Bronchial epithelial cell (primary cell): ENCODE data around the gene NR2C1. TPM values are rescaled to one million over a fixed set of nuclear protein-coding genes. Genes with fewer than 3 reads are reported as not detected.

Source experiments
- DNase-seq: peaks from one replicate; pipeline ENCODE4 v3.0.0-alpha.2; 2010; ENCODE audit warnings: low read depth
- FAIRE-seq: peaks from 2 replicates; lab custom pipeline; 2011; peaks lifted over from hg19 to GRCh38; lab: Jason Lieb, UNC
- H3K27me3 ChIP-seq: 2 replicates; pipeline ENCODE4 v1.5.1; 2011; ENCODE audit warnings: low read length; ENCODE audit not compliant: control insufficient read depth, insufficient read depth
- H3K36me3 ChIP-seq: 2 replicates; pipeline ENCODE4 v1.5.1; 2011; ENCODE audit warnings: low read length; ENCODE audit not compliant: control insufficient read depth, insufficient read depth
- H3K4me3 ChIP-seq: 2 replicates; pipeline ENCODE4 v1.5.1; 2011; ENCODE audit warnings: mild to moderate bottlenecking, low read depth, low read length, control low read depth
- total RNA-seq: library from RNA; depleted of rRNA; stranded (reverse); fragments of >200 nt; gene quantifications from 2 replicates; pipeline ENCODE4 v1.2.1, GENCODE V29; 2014
- TF ChIP-seq, protein P1 (sequence below): IDR thresholded peaks from 2 replicates; pipeline ENCODE4 v1.5.1; 2011; ENCODE audit warnings: mild to moderate bottlenecking, moderate library complexity, low read length, control low read depth, inconsistent platforms; ENCODE audit not compliant: insufficient read depth, severe bottlenecking

NR2C1 gene
- total RNA-seq, 1 donor from 2014 or later: 14.5 TPM

DNA sequence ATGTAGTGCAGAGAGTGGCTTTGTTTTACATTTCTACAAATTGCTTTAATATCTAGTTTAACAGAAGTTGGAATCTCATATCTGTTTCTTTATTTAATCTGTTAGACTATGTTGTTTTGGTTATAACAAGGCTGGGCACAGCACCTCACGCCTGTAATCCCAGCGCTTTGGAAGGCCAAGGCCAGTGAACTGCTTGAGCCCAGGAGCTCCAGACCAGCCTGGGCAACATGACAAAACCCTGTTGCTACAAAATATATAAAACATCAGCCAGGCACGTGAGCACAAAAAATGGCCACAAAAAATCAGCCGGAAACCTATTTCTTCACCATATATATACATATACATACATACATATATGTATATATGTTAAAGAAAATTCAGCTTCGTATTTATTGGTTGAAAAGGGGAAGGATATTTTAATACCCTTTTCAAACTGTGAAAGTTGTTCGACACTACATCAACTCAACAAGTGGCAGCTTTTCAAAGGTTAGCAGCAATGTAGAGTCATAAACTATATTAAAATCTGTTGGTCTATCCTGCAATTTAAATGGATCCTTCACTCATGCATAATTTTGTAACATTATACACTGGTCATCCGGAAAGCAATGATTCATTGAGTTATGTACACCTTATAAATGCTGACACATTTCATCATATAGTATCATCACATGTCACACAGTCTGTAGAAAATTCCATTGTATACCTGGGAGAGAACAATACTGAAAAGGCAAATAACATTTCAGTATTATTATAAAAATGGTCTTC lies 7.1 kb downstream of the NR2C1 start:
- DNase-seq (peak; percentile 75), FAIRE-seq (no peak)
- no peaks in the 10 kb centered on the region for H3K27me3 ChIP-seq
- H3K4me3 ChIP-seq: no peak overlapping the region
- H3K36me3 ChIP-seq: peaks cover 5% of the 10 kb centered on the region
- TF ChIP-seq, protein P1, sequence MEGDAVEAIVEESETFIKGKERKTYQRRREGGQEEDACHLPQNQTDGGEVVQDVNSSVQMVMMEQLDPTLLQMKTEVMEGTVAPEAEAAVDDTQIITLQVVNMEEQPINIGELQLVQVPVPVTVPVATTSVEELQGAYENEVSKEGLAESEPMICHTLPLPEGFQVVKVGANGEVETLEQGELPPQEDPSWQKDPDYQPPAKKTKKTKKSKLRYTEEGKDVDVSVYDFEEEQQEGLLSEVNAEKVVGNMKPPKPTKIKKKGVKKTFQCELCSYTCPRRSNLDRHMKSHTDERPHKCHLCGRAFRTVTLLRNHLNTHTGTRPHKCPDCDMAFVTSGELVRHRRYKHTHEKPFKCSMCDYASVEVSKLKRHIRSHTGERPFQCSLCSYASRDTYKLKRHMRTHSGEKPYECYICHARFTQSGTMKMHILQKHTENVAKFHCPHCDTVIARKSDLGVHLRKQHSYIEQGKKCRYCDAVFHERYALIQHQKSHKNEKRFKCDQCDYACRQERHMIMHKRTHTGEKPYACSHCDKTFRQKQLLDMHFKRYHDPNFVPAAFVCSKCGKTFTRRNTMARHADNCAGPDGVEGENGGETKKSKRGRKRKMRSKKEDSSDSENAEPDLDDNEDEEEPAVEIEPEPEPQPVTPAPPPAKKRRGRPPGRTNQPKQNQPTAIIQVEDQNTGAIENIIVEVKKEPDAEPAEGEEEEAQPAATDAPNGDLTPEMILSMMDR: no peak

DNA sequence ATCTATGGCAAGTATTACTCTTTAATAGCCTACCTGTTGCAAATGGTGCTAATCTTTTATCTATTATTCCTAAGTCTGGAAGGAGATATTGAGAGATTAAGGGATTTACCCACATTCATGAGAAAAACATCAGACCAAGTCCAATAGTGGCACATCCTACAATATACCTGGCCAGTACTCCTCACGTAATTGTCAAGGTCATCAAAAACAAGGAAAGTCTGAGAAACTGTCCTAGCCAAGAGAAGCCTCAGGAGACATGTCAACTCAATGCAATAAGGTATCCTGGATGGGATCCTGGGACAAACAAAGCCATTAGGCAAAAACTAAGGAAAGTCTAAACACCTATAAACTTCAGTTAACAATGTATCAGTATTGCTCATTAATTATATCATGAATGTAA lies 12.5 kb downstream of the NR2C1 start:
- no peak for DNase-seq
- Histone ChIP-seq H3K36me3 (peaks cover 8% of the 10 kb centered on the region), H3K27me3 (no peaks in the 10 kb centered on the region), H3K4me3 (no peak overlapping the region)
- TF ChIP-seq, protein P1: no peak
- no peak for FAIRE-seq

DNA sequence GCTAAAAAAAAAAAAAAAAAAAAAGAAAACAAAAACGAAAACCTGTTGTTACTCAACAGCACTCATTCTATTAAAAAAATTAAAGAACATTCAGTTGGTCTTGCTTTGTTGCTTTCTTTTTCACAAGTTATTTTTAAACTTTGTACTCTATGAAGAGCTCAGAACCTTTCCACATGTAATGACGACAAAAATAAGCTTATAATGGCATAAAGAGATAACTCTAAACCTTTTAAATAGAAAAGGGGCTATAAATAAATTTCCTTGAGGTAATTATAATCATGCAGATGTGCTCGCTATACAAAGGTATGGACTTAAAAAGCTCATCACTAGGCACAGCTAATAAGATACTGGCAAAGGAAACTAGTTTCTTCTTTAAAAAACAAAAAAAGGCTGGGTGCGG lies 13.4 kb downstream of the NR2C1 start:
- Histone ChIP-seq H3K36me3 (peaks cover 8% of the 10 kb centered on the region), H3K27me3 (no peaks in the 10 kb centered on the region), H3K4me3 (no peak overlapping the region)
- FAIRE-seq: no peak
- no peak for DNase-seq
- TF ChIP-seq, protein P1: no peak

DNA sequence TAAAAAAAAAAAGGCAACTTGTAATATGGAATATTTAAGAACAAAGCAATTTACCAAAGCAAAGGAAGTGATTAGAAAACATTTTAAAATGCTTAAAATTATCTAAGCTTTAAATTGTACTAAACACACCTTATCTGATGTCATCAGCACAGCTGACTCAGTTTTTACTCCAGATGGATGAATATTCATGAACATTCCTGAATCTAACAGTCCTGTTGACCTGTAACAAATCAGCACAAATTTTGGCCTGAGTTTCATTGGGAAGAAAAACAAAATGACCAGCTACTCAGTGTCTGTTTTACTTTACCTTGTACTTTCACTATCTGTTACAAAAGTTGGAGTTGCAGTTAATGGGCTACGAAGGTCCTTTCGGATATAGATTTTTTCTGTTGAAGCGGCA lies 16.0 kb downstream of the NR2C1 start:
- TF ChIP-seq, protein P1: no peak
- no peaks in the 10 kb centered on the region for H3K27me3 ChIP-seq
- FAIRE-seq (no peak), DNase-seq (no peak)
- H3K4me3 ChIP-seq: no peak overlapping the region
- H3K36me3 ChIP-seq: peaks cover 7% of the 10 kb centered on the region

DNA sequence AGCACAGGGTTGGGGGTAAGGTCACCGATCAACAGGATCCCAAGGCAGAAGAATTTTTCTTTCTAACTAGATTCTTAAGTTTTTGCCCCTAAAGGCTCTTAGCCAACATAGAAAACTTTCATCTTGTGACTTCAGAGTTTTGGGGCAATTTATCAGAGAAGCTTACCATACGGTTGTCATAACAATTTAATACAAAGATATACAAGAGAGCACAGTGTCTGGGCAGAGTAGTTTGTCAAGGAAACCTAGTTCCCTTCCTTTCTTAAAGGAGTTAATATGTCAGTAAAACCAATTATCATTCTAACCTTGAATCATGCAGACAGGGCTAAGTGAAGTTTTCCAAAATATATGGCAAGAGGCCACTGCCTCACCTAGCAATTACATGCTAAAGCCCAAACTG lies 18.4 kb downstream of the NR2C1 start:
- H3K36me3 ChIP-seq: peaks cover 3% of the 10 kb centered on the region
- FAIRE-seq: no peak
- TF ChIP-seq, protein P1: no peak
- no peaks in the 10 kb centered on the region for H3K27me3 ChIP-seq
- no peak for DNase-seq
- no peak overlapping the region for H3K4me3 ChIP-seq

DNA sequence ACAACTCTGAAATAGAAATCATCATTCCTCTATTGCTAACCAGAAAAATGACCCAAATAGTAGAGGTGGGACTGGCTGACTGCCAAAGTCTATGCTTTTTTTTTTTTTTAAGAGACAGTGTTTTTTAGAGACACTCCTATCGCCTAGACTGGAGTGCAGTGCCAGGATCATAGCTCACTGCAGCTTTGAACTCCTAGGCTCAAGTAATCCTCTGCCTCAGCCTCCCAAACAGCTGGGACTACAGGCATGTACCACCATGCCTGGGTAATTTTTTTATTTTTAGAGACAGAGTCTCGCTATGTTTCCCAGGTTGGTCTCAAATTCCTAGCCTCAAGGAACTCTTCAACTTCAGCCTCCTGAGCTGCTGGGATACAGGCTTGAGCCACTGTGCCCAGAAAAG lies 19.2 kb downstream of the NR2C1 start:
- Histone ChIP-seq H3K27me3 (no peaks in the 10 kb centered on the region), H3K4me3 (no peak overlapping the region), H3K36me3 (peaks cover 1% of the 10 kb centered on the region)
- TF ChIP-seq, protein P1: no peak
- DNase-seq (no peak), FAIRE-seq (no peak)
